ENCODE data around the gene TULP1.

The TULP1 gene

GRCh38 chr6:35543459-35544193, 30.9 kb upstream of the TULP1 start:
- no peak for TF ChIP-seq CREB1 (IDR thresholded peaks at IDR 0.05; ENCODE audit: low read depth)
- no peak for TF ChIP-seq CEBPB (IDR thresholded peaks at IDR 0.05)
- TF ChIP-seq REST (IDR thresholded peaks at IDR 0.05; ENCODE audit: low read depth), result no peak
- no peak for TF ChIP-seq RAD21 (IDR thresholded peaks at IDR 0.05; ENCODE audit: low read depth)
- TF ChIP-seq USF1 (IDR thresholded peaks at IDR 0.05), result no peak
- TF ChIP-seq TAF1 (IDR thresholded peaks at IDR 0.05; ENCODE audit: low read depth), result no peak
- TF ChIP-seq TCF12 (IDR thresholded peaks at IDR 0.05; ENCODE audit: low read depth), result no peak

- TF ChIP-seq CREB1 (IDR thresholded peaks at IDR 0.05; ENCODE audit: low read depth), result no peak
- TF ChIP-seq NFIC (IDR thresholded peaks at IDR 0.05), result no peak
- TF ChIP-seq REST (IDR thresholded peaks at IDR 0.05; ENCODE audit: low read depth), result no peak
- no peak for TF ChIP-seq YY1 (IDR thresholded peaks at IDR 0.05; ENCODE audit: low read depth)
- no peak for TF ChIP-seq RAD21 (IDR thresholded peaks at IDR 0.05; ENCODE audit: low read depth)
- TF ChIP-seq MAX (IDR thresholded peaks at IDR 0.05), result no peak
- no peak for TF ChIP-seq EP300 (IDR thresholded peaks at IDR 0.05; ENCODE audit: borderline replicate concordance)
- no peak for TF ChIP-seq TEAD4 (IDR thresholded peaks at IDR 0.05)
- no peak for TF ChIP-seq EGR1 (IDR thresholded peaks at IDR 0.05)
- no peak for TF ChIP-seq TAF1 (IDR thresholded peaks at IDR 0.05; ENCODE audit: low read depth)
- no peak for TF ChIP-seq FOXM1 (IDR thresholded peaks at IDR 0.05; ENCODE audit: borderline replicate concordance, low read depth)
- TF ChIP-seq USF1 (IDR thresholded peaks at IDR 0.05), result no peak
- no peak for TF ChIP-seq CEBPB (IDR thresholded peaks at IDR 0.05)
- TF ChIP-seq ZBTB7A (IDR thresholded peaks at IDR 0.05; ENCODE audit: low read depth), result no peak
- no peak for TF ChIP-seq TCF12 (IDR thresholded peaks at IDR 0.05; ENCODE audit: low read depth)
Measured at GRCh38 chr6:35541836-35542235, 29.1 kb upstream of the TULP1 start.

GRCh38 chr6:35539223-35539622, 26.5 kb upstream of the TULP1 start:
- TF ChIP-seq TEAD4 (IDR thresholded peaks at IDR 0.05), result no peak
- no peak for TF ChIP-seq MAX (IDR thresholded peaks at IDR 0.05)
- TF ChIP-seq RAD21 (IDR thresholded peaks at IDR 0.05; ENCODE audit: low read depth), result no peak
- no peak for TF ChIP-seq TAF1 (IDR thresholded peaks at IDR 0.05; ENCODE audit: low read depth)
- TF ChIP-seq EP300 (IDR thresholded peaks at IDR 0.05; ENCODE audit: borderline replicate concordance), result no peak
- no peak for TF ChIP-seq CEBPB (IDR thresholded peaks at IDR 0.05)
- no peak for TF ChIP-seq NFIC (IDR thresholded peaks at IDR 0.05)
- no peak for TF ChIP-seq REST (IDR thresholded peaks at IDR 0.05; ENCODE audit: low read depth)

- no peak for TF ChIP-seq RAD21 (IDR thresholded peaks at IDR 0.05; ENCODE audit: low read depth)
- no peak for TF ChIP-seq EP300 (IDR thresholded peaks at IDR 0.05; ENCODE audit: borderline replicate concordance)
- no peak for TF ChIP-seq YY1 (IDR thresholded peaks at IDR 0.05; ENCODE audit: low read depth)
- TF ChIP-seq CREB1 (IDR thresholded peaks at IDR 0.05; ENCODE audit: low read depth), result no peak
- no peak for TF ChIP-seq TCF12 (IDR thresholded peaks at IDR 0.05; ENCODE audit: low read depth)
- TF ChIP-seq CEBPB (IDR thresholded peaks at IDR 0.05), result no peak
- TF ChIP-seq USF1 (IDR thresholded peaks at IDR 0.05), result no peak
- no peak for TF ChIP-seq REST (IDR thresholded peaks at IDR 0.05; ENCODE audit: low read depth)
- no peak for TF ChIP-seq ZBTB7A (IDR thresholded peaks at IDR 0.05; ENCODE audit: low read depth)
Measured at GRCh38 chr6:35534407-35535170, 21.9 kb upstream of the TULP1 start.

All from Ishikawa (cell line).